ENCODE measurements around the gene PGAM2.
A peak's percentile ranks its signal among the peaks of the same experiment; 100 is the strongest.

Gene PGAM2

DNA sequence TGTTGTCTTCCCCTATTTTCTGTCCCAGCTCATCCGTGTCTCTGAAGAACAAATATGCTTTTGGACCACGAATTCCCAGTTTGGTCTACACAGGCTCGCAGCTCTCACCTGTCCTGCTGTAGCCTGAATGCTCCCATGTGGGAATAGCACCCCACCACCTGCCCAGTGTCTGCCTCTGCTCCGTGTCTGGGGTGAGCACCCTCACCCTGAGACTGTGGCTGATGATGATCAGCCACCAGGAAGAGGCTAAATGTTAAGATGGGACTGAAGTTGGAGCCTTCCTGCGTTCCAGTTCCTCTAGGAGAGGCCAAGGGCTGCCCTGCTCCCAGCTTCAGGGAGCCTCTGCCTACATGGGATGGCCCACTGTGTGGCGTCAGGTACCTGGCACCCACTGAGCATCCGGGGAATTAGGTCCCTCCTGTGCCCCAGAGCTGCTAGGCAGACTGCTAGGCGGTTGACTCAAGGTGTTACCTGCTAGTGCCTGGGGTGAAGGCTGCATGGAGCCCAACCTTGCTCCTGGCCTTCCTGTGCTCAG lies 3.7 kb downstream of the PGAM2 start:
- Mint-ChIP-seq H3K4me1 (peaks cover 37% of the 10 kb centered on the region), H3K27me3 (ENCODE audit: low read depth, poor library complexity) (no peaks in the 10 kb centered on the region), H3K4me3 (no peak overlapping the region), H3K27ac (no peak overlapping the region), H3K9me3 (no peaks in the 10 kb centered on the region), H3K36me3 (ENCODE audit: low read depth) (peaks cover 19% of the 10 kb centered on the region)
- TF ChIP-seq, protein P1, sequence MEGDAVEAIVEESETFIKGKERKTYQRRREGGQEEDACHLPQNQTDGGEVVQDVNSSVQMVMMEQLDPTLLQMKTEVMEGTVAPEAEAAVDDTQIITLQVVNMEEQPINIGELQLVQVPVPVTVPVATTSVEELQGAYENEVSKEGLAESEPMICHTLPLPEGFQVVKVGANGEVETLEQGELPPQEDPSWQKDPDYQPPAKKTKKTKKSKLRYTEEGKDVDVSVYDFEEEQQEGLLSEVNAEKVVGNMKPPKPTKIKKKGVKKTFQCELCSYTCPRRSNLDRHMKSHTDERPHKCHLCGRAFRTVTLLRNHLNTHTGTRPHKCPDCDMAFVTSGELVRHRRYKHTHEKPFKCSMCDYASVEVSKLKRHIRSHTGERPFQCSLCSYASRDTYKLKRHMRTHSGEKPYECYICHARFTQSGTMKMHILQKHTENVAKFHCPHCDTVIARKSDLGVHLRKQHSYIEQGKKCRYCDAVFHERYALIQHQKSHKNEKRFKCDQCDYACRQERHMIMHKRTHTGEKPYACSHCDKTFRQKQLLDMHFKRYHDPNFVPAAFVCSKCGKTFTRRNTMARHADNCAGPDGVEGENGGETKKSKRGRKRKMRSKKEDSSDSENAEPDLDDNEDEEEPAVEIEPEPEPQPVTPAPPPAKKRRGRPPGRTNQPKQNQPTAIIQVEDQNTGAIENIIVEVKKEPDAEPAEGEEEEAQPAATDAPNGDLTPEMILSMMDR (IDR thresholded peaks at IDR 0.05), result no peak
- DNase-seq, result no peak

DNA sequence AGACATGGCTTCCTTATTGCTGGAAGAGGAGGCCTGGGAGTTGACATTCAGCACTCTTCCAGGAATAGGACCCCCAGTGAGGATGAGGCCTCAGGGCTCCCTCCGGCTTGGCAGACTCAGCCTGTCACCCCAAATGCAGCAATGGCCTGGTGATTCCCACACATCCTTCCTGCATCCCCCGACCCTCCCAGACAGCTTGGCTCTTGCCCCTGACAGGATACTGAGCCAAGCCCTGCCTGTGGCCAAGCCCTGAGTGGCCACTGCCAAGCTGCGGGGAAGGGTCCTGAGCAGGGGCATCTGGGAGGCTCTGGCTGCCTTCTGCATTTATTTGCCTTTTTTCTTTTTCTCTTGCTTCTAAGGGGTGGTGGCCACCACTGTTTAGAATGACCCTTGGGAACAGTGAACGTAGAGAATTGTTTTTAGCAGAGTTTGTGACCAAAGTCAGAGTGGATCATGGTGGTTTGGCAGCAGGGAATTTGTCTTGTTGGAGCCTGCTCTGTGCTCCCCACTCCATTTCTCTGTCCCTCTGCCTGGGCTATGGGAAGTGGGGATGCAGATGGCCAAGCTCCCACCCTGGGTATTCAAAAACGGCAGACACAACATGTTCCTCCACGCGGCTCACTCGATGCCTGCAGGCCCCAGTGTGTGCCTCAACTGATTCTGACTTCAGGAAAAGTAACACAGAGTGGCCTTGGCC lies 4.3 kb downstream of the PGAM2 start:
- Mint-ChIP-seq H3K27me3 (ENCODE audit: low read depth, poor library complexity) (no peaks in the 10 kb centered on the region), H3K4me1 (peaks cover 32% of the 10 kb centered on the region), H3K4me3 (no peak overlapping the region), H3K27ac (no peak overlapping the region), H3K36me3 (ENCODE audit: low read depth) (peaks cover 23% of the 10 kb centered on the region), H3K9me3 (no peaks in the 10 kb centered on the region)
- TF ChIP-seq, protein P1 (IDR thresholded peaks at IDR 0.05), result no peak
- no peak for DNase-seq

DNA sequence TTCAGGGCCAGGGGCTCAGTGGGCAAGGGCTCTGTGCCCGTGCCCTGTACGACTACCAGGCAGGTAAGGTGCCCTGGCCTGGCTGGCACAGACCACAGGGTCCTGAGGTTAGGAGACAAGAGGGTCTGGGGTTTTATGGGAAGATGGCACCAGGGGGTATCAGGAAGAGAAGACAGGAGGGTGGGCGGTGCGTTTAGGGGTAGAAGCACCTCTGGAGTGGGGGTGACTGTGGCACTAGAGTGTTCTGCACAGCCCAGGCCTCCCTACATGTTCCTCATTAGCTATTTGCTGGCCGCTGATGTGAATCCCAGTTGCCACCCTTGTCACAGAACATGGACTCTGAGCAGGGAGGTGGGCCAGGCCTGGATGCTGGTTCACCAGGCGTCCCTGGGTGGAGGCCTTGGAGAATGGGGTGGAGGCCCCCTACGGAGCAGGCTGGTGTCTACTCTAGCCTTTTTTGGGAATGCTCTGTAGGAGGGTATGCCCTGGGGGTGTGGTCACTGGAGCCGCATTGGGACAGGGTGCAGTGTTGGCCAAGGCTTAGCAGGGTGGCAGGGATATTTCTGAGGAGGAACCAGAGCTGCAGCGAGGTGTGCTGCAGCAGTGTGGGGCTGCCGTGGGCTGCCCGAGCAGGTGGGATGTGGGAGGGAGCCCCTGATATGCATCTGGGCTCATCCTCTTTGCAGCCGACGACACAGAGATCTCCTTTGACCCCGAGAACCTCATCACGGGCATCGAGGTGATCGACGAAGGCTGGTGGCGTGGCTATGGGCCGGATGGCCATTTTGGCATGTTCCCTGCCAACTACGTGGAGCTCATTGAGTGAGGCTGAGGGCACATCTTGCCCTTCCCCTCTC lies 5.0 kb downstream of the PGAM2 start:
- Mint-ChIP-seq H3K4me1 (peaks cover 24% of the 10 kb centered on the region), H3K36me3 (ENCODE audit: low read depth) (peaks cover 30% of the 10 kb centered on the region), H3K9me3 (no peaks in the 10 kb centered on the region), H3K27me3 (ENCODE audit: low read depth, poor library complexity) (no peaks in the 10 kb centered on the region), H3K4me3 (no peak overlapping the region), H3K27ac (peak overlapping the region; percentile 74)
- no peak for DNase-seq
- TF ChIP-seq, protein P1 (IDR thresholded peaks at IDR 0.05), result no peak

DNA sequence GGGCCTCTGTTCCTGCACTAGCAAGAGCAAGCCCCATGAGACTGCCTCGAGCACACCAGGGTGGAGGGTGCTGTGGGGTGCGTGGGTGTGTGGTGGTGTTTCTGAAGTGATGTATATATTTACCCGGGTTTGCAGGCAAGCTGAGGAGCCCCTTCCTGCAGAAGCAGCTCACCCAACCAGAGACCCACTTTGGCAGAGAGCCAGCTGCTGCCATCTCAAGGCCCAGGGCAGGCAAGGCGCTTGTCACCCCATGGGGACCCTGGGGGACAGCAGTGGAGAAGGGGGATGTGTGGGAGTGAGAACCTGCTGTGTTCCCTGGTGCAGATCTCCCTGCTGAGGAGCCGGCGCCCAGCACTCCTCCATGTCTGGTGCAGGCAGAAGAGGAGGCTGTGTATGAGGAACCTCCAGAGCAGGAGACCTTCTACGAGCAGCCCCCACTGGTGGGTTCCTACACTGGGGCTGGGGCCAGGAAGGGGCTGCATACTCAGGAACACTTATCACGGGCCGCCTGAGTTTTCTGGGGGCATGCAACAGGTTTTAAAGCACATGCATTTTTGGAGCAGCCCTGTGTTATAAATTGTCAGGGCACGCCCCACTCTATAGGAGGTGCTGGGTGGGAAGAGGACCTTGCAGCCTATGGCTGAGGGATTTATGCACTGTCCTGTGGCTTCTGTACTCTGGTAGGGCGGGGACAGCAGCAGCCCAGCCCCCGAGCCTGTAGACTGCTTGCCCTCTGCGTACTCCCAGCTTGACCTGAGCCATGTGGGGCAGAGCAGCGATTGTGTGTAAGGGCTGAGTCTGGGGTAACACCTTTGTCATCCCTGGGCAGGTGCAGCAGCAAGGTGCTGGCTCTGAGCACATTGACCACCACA lies 5.9 kb downstream of the PGAM2 start:
- Mint-ChIP-seq H3K27me3 (ENCODE audit: low read depth, poor library complexity) (no peaks in the 10 kb centered on the region), H3K27ac (peak overlapping the region; percentile 74), H3K4me3 (no peak overlapping the region), H3K36me3 (ENCODE audit: low read depth) (peaks cover 39% of the 10 kb centered on the region), H3K4me1 (peaks cover 20% of the 10 kb centered on the region), H3K9me3 (no peaks in the 10 kb centered on the region)
- DNase-seq, result no peak
- TF ChIP-seq, protein P1 (IDR thresholded peaks at IDR 0.05), result no peak

DNA sequence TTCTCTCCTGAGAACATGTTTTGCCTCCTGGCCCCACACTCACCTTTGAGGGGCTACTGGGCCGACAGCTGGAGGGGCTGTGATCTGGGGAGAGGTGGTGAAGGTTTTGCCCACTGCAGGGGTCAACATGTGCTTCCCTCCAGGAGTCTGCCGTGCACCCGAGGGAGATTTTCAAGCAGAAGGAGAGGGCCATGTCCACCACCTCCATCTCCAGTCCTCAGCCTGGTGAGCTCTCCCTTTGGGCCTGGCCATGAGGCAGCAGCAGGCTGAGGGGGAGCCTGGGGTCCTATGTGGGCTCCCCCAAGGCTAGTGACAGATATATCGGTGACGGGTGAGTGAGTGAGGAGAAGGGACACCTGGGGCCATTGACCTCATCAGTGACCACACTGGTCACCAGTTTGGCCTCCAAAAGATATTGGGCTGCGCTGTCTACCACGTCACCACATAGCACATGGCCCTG lies 6.6 kb downstream of the PGAM2 start:
- Mint-ChIP-seq H3K4me3 (no peak overlapping the region), H3K4me1 (peaks cover 13% of the 10 kb centered on the region), H3K36me3 (ENCODE audit: low read depth) (peaks cover 46% of the 10 kb centered on the region), H3K9me3 (no peaks in the 10 kb centered on the region), H3K27me3 (ENCODE audit: low read depth, poor library complexity) (no peaks in the 10 kb centered on the region), H3K27ac (no peak overlapping the region)
- TF ChIP-seq, protein P1 (IDR thresholded peaks at IDR 0.05), result no peak
- DNase-seq, result no peak
